HG02938 (cell line): ENCODE measurements around the gene NRG3.

Source experiments
- ATAC-seq: cut with Tn5 transposase; IDR thresholded peaks from one replicate; pipeline ENCODE4 v1.9.1; 2021; ENCODE audit warnings: mild to moderate bottlenecking, moderate library complexity; ENCODE audit not compliant: unreplicated experiment

Gene NRG3

DNA sequence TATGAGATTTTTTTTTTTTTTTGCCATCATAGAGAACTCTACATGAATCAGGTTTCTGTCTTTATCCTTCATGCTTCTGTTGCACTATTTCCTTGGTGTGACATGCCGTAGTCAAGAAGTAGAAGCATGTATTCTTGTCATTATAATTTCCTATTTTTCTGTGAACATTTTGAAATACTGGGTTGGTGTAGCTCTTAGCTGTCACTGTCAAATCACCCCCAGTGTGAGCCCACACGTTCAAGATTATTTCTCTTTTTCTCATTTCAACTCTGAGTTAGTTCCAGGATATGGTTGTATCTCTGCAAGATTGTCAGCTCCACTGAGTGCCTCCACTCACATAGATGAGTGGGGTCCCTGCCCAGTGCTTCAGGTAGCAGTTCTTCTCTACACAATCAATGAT is 209.5 kb downstream of the NRG3 start:
- ATAC-seq = no peak

DNA sequence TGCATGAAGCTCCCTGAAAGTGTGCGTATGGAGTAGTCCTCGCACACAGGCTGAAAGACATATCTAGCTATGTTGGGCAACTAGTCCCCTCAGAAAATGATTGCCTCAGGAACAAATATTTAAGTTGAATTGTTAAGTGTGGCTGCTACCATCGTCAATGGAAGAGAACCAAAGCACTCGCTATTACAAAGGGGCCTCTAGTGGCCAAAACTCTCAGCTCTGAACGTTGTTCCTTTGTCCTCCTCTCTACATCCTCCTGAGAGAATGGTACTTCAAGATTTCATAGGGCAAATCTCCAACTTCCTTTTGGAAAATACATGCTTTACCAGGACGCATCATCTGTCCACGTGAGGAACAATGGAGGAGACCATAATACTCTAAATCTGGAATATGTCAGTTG is 209.9 kb downstream of the NRG3 start:
- ATAC-seq = no peak

DNA sequence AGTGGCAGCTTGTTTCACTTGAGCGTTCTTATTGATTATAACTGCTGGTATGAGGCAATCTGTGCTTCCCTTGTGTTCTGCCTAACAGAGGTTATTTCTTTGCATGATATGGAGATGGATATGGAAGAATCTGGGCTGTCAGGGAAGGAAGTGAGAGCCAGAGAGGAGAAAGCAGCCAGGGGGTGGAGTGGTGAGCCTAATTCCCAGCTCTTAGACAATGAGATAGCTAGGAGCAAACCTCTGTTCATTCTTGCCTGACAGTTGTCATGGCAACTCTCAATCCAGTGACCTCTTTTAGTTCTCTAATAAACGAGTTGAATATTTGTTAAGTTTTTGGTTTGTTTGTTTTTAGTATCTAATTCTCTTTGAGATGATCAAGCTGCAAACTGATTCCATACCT is 214.3 kb downstream of the NRG3 start:
- ATAC-seq = no peak

DNA sequence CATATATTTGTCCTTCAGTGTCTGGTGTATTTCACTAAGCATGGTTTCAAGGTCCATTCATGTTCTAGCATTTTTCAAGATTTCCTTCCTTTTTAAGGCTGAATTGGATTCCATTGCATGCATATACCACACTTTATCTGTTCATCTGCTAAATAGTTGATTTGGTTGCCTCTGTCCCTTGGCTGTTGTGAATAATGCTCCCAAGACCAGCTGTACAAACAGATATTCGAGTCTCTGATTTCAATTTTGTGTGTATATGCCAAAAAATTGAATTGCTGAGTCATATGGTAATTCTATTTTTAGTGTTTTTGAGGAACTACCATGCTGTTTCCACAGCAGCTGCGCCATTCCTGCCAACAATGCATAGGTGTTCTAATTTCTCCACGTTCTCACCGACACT is 216.4 kb downstream of the NRG3 start:
- no peak for ATAC-seq

DNA sequence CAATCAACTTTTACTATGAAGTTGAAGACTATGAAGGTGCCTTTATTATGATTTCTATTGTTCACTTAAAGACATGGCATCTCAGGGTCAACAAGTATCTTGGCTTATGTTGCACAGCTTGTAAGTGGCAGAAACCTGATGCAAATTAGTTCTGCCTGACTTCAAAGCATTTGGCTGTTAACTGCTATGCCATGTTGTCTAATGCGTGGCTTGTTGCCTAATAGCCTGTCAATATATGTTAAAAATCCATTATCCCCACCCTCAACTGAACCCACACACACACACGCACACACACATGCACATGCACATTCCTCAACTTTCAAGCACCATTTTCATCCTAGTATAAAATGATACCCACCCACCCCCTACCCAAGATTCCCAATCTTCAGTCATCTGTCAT is 217.1 kb downstream of the NRG3 start:
- no peak for ATAC-seq

DNA sequence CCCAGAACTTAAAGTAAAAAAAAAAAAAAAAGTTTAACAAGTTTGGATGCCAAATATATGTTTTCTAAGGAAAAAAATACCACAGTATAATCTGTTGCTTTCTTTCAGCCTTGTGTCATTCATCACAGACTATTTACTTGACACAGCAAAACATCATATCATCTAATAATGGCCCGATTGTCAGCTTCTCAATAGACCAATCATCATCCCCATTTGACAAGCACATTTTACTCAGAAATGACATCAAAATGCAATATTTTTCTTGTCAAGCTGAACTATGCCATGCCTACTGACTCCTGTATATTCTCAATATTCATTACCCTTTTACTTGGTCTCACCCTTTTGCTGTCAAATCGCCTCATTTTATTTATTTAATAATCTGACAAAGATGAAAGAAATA is 249.7 kb downstream of the NRG3 start:
- ATAC-seq = no peak

DNA sequence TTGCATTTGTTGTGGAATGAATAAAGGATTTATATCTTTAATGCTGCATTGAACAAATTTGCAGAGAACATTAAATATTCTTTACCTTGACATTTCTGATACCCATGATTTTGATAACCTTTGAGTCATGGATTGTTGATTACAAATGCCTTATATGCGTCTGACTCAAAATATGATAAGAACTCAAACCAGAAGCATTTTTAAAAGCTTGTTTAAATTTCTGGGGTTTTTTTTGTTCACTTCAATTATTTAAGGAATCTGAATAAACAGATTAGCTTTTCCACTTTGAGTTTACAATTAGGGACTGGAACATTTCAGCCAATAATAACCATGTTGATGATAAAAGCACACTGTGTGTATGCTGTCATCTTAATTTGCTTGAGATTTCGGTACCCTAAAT is 253.5 kb downstream of the NRG3 start:
- no peak for ATAC-seq

DNA sequence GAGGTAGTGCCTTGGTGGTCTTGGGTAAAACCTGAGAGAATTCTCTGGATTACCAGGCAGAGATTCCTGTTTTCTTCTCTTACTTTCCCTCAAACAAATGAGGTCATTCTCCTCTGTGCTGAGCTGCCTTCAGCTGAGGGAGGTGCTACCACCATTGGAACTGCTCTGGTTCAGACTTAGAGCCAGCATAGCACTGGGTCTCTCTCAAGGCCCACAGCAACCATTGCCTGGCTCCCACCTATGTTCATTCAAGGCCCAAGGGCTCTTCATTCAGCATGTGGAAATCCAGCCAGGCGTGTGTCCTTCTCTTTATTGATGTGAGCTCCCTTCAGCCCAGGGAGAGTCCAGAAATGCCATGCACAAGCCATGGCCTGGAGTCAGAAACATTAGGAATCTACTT is 261.1 kb downstream of the NRG3 start:
- no peak for ATAC-seq

DNA sequence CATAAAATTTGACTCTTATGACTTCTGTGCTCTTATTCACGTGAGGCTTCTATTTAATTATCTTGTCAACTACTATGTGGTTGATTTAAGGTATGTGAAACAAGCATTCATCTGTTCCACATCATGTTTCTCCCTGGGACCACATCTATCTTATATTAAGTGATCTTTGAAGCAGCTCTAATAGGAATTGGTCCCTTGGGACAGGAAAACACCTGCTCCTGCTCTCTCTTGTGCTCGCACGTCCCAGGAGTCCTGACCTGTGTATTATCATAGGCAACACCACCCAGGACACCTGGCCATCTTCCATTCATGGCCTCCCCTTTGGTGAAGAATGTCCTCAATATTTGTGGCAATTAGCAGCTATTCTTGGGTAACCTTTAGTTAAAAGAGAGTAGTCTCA is 269.2 kb downstream of the NRG3 start:
- no peak for ATAC-seq

DNA sequence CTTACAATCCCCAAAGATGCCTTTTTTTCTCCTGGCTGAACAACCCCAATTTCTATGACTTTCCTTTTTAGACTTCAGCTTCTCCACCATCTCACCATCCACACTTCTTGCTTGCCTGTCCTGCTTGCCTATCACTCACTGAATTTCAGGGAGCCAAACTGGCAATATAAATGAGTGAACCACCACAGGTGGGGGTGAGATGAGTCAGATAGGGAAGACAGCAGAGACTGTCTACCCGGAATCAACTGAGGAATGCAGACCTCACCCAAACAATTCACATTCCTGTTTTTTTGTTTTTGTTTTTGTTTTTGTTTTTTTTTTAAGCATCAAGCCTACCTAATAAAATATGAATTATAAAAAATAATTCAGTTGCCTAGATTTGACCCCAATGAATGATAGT is 273.8 kb downstream of the NRG3 start:
- ATAC-seq = no peak

DNA sequence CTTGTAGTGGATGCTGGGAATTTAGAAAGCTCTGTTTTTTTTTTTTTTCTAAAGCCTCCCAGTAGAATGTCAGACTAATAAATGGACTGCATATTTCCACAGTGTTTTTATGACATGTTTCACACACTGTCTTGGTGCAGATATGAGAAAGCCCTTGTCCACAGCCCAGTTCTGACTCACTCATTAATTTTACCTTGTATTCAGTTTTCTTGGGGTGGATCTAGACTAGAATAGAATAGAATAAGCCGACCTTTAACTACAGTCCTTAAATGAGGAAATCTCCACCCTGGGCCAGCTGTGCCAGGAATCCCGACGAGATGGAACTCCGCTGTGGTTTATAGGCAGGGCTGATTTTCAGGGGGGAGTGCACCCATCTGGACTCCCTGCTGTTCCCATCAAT is 274.7 kb downstream of the NRG3 start:
- no peak for ATAC-seq

DNA sequence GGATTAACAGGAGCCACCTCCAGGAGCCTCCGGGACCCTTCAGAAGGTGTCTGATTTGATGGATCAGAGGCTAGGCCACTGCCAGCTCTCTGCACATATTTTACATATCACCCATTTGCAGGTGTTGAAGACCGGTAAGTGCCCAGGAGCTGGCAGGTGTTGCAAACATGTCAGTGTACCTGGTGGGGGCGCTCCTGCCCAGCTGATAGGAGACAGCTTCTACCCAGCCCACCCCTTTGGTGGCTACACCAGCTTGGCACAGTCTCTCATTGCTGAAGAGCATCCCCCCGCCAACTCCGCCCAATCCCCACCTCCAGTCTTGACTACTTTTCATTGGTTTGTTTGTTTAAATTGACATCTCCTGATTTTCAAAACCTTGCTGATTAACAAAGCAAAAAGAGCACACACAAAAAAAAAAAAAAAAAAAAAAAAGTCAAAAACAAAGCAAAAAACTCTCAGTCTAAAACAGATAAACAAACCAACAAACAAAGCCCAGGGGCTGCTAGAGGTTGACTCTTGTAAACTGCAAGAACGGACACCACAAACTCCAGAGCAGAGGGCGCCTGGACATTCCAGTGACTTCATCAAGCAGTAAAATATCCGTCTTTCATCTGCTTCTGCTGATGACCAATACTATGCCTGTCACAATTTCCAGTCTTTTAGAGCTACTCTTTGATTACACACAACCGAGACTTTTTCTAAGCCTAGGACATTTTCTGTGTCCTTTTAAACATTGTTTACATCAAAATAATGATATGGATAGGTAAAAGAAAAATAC is 275.3 kb downstream of the NRG3 start:
- no peak for ATAC-seq

DNA sequence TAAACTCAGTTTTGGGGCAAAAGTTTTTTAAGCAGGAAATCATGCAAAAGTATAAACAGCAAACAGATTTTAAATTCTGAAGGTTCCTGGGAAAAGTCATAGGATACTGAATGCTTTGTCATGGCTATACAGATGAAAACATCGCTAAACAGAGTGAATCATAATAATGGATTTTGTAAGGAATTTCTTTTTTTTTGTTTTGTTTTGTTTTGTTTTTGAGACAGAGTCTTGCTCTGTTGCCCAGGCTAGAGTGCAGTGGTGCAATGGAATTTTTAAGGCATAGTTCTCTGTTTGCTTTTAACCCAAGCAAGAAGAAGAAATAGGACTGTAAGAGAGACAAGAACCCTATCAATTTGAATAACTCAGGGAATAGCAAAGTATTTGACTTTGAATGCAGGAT is 285.3 kb downstream of the NRG3 start:
- no peak for ATAC-seq

DNA sequence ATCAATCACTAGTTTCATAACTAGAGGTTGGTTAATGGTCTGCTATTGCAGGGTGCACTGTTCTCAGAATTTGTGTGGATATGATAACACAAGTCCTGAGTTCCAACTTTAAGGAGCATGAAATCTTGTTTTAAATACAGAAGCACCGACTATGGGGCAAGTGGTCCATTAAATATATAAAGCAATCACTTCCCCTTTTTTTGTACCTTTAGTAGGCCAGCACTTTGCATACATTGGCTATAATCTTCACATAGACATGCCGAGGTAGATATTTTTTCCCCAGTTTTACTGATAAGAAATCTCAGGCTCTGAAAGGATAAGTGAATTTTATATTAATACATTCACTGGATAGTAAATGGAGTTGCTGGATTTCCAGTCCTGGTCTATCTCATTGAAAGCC is 286.3 kb downstream of the NRG3 start:
- no peak for ATAC-seq

DNA sequence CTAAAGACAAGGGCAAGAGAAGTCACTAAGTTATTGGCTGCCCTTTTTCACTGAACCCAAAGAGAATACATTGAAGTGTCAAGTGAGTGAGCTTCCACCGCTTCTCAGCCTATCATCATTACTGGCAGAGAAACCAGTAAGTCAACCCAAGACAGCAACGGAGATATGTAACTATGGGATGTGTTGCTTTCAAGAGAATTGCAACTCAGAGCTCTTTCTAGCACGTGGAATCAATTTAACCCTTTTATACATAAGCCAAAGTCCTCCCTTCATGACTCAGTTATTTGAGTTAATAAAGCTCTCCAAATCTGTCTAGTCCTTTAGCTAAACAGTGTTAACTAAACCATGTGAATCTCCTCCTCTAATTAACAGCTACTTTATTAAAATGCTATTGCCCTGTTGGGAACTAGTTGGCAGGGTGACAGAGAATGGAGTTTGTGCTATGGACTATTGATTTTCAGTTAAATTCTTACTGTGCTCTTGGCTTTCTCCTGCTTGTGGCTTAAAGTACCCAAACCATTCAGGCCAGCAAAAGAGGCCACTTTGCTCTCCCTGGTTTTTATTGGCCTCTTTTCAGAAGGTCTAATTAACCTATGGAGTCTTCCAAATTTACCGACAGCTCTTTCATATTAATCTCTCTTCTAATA is 287.7 kb downstream of the NRG3 start:
- ATAC-seq = no peak

DNA sequence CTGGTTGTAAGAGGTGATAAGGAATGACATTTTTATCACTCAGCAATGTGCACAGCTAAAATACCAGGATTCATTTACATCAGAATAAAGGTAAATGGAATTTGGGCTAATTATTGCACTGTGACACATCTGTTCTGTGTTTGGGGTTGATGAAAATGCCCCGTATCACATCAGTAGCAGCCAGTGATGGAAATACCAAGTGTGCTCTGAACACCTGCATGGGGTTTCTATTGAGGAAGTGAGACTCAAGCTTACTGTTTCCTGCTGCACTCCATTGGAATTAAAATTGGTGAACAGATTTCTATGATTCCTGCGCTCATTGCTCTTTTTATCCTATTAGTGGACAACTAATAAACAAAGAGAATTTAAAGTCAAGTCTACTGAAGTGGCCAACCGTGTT is 296.9 kb downstream of the NRG3 start:
- no peak for ATAC-seq

DNA sequence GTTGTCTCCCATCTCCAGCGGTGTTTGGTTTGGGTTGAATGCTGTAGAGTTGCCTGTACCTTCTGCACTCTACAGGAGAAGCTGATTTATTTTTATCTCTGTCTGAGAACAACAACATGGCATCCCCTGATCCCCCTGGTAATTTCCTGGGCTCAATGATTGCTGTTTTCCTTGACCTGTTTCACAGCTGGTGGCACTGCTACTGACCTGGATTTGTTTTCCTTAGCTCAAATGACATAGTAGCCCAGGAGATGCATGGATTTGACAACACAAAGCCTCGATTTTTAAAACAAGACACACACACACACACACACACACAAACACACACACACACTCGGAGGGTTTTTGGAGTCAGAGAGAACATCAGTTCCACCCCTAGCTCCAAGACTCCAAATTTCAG is 301.6 kb downstream of the NRG3 start:
- no peak for ATAC-seq

DNA sequence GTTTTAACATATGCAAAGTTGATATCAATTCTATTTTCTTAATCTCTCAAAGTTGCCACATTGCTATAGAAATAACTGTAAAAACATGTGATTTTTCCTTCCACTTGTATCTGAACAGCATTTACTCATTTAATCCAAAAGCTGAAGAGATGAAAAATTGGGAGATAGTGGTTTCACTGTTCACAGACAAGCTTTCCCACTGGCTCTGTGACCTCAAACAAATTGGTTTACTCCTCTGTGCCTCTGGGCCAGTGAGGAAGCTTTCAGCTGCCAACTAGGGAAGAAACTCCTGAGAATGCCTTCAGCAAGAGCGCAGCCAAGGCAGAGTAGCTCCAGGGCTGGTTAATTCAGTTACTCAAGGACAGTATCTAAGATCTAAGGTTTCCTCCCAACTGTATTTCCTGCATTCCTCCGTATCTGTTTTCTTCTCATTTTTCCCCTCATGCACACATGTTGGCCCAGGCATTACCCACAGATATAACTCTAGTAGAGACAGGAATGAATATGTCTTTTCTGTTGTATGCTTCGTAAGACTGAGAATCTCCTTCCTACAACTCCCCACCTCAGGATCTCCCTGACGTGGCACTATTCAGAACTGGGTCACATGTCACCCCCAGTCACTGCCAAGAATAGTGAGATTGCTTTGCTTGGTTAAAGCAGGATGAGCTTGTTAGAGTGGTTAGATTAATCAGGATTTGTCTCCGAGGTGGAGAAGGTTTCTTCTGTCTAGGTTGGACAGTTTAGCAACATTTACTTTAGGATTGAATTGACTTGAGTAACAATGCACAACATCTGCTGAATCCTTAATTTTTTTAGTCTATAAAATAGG is 315.7 kb downstream of the NRG3 start:
- ATAC-seq = no peak

DNA sequence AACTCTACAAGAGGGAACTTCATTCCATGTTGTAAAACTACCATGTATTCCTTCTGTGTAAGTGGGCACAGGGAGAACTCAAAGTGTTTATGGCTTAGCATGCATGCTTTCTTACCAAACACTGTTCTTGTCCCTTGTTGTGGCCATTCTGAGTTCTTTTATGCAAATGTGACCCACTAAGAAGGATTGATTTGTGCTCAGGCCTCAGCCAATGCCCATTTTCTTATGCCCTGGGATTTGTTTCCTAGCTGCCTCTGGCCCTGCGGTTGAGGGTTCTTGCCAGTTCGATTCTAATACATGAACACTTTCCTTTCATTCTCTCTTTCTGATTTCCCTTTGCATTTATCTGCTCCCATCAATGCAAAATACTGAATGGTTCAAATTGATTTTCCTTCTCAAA is 316.7 kb downstream of the NRG3 start:
- ATAC-seq = no peak

DNA sequence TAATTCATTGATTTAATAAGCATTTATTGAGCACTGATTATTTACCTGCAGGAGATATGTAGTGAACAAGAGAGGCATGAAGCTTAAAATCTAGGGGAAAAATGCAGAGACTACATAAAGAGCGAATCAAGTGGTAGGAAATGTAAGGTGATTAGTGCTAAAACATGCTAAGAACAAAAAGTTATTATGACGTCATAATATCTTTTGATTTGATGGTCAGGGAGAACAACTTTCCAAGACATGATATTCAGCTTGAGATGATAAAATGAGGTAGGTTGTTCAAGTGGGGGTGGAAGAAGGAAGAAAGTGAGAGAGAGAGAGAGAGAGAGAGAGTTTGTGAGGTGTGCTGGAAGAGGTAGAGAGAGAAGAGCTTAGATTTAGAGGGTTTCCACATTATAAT is 317.7 kb downstream of the NRG3 start:
- no peak for ATAC-seq

DNA sequence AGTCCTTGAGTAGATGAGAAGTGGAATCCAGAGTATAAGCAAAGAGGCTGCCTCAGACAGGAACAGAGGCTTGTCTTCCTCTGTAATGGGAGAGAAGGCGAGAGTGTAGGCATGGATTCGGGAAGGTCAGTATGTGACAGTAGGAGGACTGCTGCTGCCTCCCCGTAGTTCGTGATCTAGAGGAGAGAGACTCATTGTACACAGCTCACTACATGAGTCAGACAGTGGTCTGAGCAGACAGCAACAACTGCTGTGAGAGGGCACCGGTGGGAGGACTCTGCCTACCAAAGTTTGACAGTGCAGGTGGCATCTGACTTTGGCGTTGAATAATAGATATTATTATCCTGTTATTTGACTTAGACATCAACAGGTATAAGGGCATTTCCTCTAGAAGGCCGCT is 319.4 kb downstream of the NRG3 start:
- ATAC-seq = no peak

DNA sequence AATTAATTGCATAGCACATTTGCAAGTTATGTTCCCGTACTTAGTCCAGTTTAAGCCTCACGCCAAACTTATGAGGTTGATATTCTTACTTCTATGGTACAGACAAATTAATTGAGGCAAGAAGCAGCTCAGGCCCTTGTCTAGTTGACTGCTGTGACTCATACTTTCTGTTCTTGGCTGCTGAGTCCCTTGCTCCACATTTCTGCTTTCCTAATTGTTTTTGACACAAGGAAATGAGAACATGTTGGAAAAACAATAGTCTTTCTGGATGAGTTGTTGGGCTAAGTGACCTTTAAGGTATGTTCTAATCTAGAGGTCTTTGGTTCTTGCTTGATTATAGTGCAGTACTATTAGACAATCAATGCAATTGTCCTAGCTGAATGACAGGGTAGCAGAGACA is 331.8 kb downstream of the NRG3 start:
- no peak for ATAC-seq
